Vagina (tissue), 2 donors: Measurements from ENCODE around the gene EXO1. TPM values are rescaled to one million over a fixed set of nuclear protein-coding genes. Genes with fewer than 3 reads are reported as not detected.
"Not testable (repeated sequence)": the region's sequence is repeated elsewhere in the genome, so short reads cannot be mapped to it uniquely, and the experiment has no call there.

ENCODE experiments used
- DNase-seq, 2 donors: peaks; one replicate each; pipeline ENCODE4 v3.0.0-alpha.2; 2017; ENCODE audit errors: extremely low spot score in 2 of 2
- H3K27ac ChIP-seq: fragments of 200-600 bp; sonication (generic); one replicate; pipeline ENCODE4 v1.5.1; 2019
- H3K27me3 ChIP-seq: fragments of 200-600 bp; sonication (generic); one replicate; pipeline ENCODE4 v1.5.1; 2019
- H3K36me3 ChIP-seq, 2 donors: fragments of 200-600 bp; sonication (generic); one replicate each; pipeline ENCODE4 v1.5.1; 2017 to 2019
- H3K4me1 ChIP-seq: fragments of 200-600 bp; sonication (generic); one replicate; pipeline ENCODE4 v1.5.1; 2019
- H3K4me3 ChIP-seq, 2 donors: fragments of 200-600 bp; sonication (generic); 1 replicate in 1 of 2; 2 replicates in 1 of 2; pipeline ENCODE4 v1.5.1; 2016 to 2019
- H3K9me3 ChIP-seq: fragments of 200-600 bp; sonication (generic); one replicate; pipeline ENCODE4 v1.5.1; 2019
- CTCF ChIP-seq, 3 experiments: fragments of 450-650 bp in 2 of 3; fragments of 200-600 bp in 1 of 3; sonication (generic) in 1 of 3; IDR thresholded peaks; one replicate each; pipeline ENCODE4 v1.5.1; 2017 to 2019; ENCODE audit warnings: antibody characterized with exemption in 3 of 3, mild to moderate bottlenecking in 2 of 3, moderate library complexity in 2 of 3
- POLR2A ChIP-seq, 2 donors: fragments of 450-650 bp; IDR thresholded peaks; one replicate each; pipeline ENCODE4 v1.6.1; 2017; ENCODE audit warnings: antibody characterized with exemption in 2 of 2, mild to moderate bottlenecking in 2 of 2, moderate library complexity in 2 of 2
- POLR2AphosphoS5 ChIP-seq, 2 donors: sonication (generic); formaldehyde crosslinking; IDR thresholded peaks; one replicate each; pipeline ENCODE4 v1.9.0; 2017; ENCODE audit warnings: antibody characterized with exemption in 2 of 2, mild to moderate bottlenecking in 2 of 2, low read depth in 1 of 2; ENCODE audit not compliant: insufficient read depth in 1 of 2
- intact Hi-C: fragments of 100-400 bp; cut with DNase I; formaldehyde crosslinking; loops from one replicate; pipeline ENCODE4 v1.15.1; 2023
- total RNA-seq: library from RNA; depleted of rRNA; stranded (reverse); fragments of >200 nt; gene quantifications from one replicate; pipeline ENCODE4 v1.2.3, GENCODE V29; 2016

EXO1 gene
- total RNA-seq, 1 donor from 2014 or later: 10.6 TPM

GRCh38 chr1:241846375-241846774 lies 1.6 kb upstream of the EXO1 start:
- Histone ChIP-seq H3K9me3 (no peaks in the 10 kb centered on the region), H3K27ac (no peak overlapping the region), H3K4me3 (no peak overlapping the region), H3K36me3 (no peaks in the 10 kb centered on the region), H3K4me1 (peaks cover 13% of the 10 kb centered on the region), H3K27me3 (no peaks in the 10 kb centered on the region)
- intact Hi-C loops: loop anchor here (10.0 kb wide), 1 partner anchor 232 kb away; no protein-coding TSS in a partner anchor
- no peak for TF ChIP-seq POLR2AphosphoS5 (IDR thresholded peaks at IDR 0.05; ENCODE audit: insufficient read depth in 1 of 2, low read depth in 1 of 2)
- TF ChIP-seq POLR2A (IDR thresholded peaks at IDR 0.05): no peak
- TF ChIP-seq CTCF (IDR thresholded peaks at IDR 0.05): no peak
- no peak for DNase-seq

- no peaks in the 10 kb centered on the region for H3K9me3 ChIP-seq
- H3K27ac ChIP-seq: peak overlapping the region; percentile 98
- peak overlapping the region; percentile 70 to 86 for H3K4me3 ChIP-seq
- intact Hi-C loops: loop anchor here (10.0 kb wide), 1 partner anchor 232 kb away; no protein-coding TSS in a partner anchor
- H3K27me3 ChIP-seq: no peaks in the 10 kb centered on the region
- no peaks in the 10 kb centered on the region for H3K36me3 ChIP-seq
- no peak for TF ChIP-seq POLR2AphosphoS5 (IDR thresholded peaks at IDR 0.05; ENCODE audit: insufficient read depth in 1 of 2, low read depth in 1 of 2)
- TF ChIP-seq CTCF (IDR thresholded peaks at IDR 0.05): no peak
- no peak for TF ChIP-seq POLR2A (IDR thresholded peaks at IDR 0.05)
- DNase-seq: no peak
- peaks cover 13% of the 10 kb centered on the region for H3K4me1 ChIP-seq
Observed at GRCh38 chr1:241846862-241847539, 1.0 kb upstream of the EXO1 start.

GRCh38 chr1:241847540-241847795 lies 536 bp upstream of the EXO1 start:
- Histone ChIP-seq H3K4me3 (peak overlapping the region; percentile 70 to 86), H3K27me3 (no peaks in the 10 kb centered on the region), H3K36me3 (no peaks in the 10 kb centered on the region), H3K4me1 (peaks cover 13% of the 10 kb centered on the region), H3K9me3 (no peaks in the 10 kb centered on the region), H3K27ac (peak overlapping the region; percentile 98)
- no peak for TF ChIP-seq CTCF (IDR thresholded peaks at IDR 0.05)
- no peak for TF ChIP-seq POLR2A (IDR thresholded peaks at IDR 0.05)
- no peak for TF ChIP-seq POLR2AphosphoS5 (IDR thresholded peaks at IDR 0.05; ENCODE audit: insufficient read depth in 1 of 2, low read depth in 1 of 2)
- DNase-seq: no peak
- intact Hi-C loops: loop anchor here (10.0 kb wide), 1 partner anchor 233 kb away; no protein-coding TSS in a partner anchor

GRCh38 chr1:241848686-241849344 lies 811 bp downstream of the EXO1 start:
- no peak for TF ChIP-seq POLR2A (IDR thresholded peaks at IDR 0.05)
- no peak for TF ChIP-seq POLR2AphosphoS5 (IDR thresholded peaks at IDR 0.05; ENCODE audit: insufficient read depth in 1 of 2, low read depth in 1 of 2)
- TF ChIP-seq CTCF (IDR thresholded peaks at IDR 0.05): no peak
- DNase-seq: no peak
- Histone ChIP-seq H3K27me3 (no peaks in the 10 kb centered on the region), H3K36me3 (no peaks in the 10 kb centered on the region), H3K27ac (no peak overlapping the region), H3K9me3 (no peaks in the 10 kb centered on the region), H3K4me3 (peak overlapping the region in 1 of 2 donors; percentile 70), H3K4me1 (peaks cover 13% of the 10 kb centered on the region)
- intact Hi-C loops: loop anchor here (10.0 kb wide), 1 partner anchor 234 kb away; no protein-coding TSS in a partner anchor

DNA sequence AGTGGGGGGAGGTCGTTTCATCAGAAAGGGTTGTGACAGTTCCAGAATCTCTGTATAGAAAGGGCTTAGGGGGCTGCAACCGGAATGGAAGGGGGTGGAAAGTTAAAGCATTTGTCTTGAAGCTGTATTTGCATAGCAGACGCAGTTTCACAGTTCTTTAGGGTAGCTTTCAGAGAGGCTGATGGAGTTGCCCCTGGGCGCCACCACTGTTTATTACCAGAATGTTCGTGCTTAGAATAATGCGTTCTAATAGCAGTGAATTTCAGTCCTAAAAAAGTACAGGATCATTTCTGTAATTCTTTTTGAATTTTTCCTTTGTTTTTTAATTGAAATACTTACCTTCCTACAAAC lies 1.3 kb downstream of the EXO1 start:
- TF ChIP-seq CTCF (IDR thresholded peaks at IDR 0.05): no peak
- TF ChIP-seq POLR2A (IDR thresholded peaks at IDR 0.05): no peak
- no peak for TF ChIP-seq POLR2AphosphoS5 (IDR thresholded peaks at IDR 0.05; ENCODE audit: insufficient read depth in 1 of 2, low read depth in 1 of 2)
- Histone ChIP-seq H3K27me3 (no peaks in the 10 kb centered on the region), H3K27ac (no peak overlapping the region), H3K4me1 (peaks cover 13% of the 10 kb centered on the region), H3K36me3 (no peaks in the 10 kb centered on the region), H3K4me3 (no peak overlapping the region), H3K9me3 (no peaks in the 10 kb centered on the region)
- no peak for DNase-seq
- intact Hi-C loops: loop anchor here (10.0 kb wide), 1 partner anchor 235 kb away; no protein-coding TSS in a partner anchor

DNA sequence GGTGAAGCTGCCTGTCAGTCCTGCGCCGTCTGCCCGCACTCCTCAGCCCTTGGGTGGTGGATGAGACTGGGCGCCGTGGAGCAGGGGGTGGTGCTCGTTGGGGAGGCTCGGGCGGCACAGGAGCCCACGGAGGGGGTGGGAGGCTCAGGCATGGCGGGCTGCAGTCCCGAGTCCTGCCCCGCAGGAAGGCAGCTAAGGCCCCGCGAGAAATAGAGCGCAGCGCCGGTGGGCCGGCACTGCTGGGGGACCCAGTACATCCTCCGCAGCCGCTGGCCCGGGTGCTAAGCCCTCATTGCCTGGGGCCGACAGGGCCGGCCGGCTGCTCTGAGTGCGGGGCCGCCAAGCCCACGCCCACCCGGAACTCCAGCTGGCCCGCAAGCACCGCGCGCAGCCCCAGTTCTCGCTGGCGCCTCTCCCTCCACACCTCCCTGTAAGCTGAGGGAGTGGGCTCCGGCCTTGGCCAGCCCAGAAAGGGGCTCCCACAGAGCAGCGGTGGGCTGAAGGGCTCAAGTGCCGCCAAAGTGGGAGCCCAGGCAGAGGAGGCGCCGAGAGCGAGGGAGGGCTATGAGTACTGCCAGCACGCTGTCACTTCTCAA lies 7.6 kb downstream of the EXO1 start:
- DNase-seq, H3K27ac ChIP-seq, intact Hi-C loops, H3K36me3 ChIP-seq, H3K4me3 ChIP-seq, H3K9me3 ChIP-seq, H3K4me1 ChIP-seq, H3K27me3 ChIP-seq: not testable (repeated sequence)
